Spinal cord (tissue), 10 donors: ENCODE results near the gene C6. TPM values are rescaled to one million over a fixed set of nuclear protein-coding genes. Genes with fewer than 3 reads are reported as not detected.

Source experiments
- DNase-seq, 6 donors: peaks; one replicate each; pipeline versions ENCODE4 v3.0.0 to v3.0.0-alpha.2; 2013 to 2015; ENCODE audit warnings: low spot score in 6 of 6, low read depth in 4 of 6
- H3K27ac ChIP-seq: one replicate; pipeline ENCODE4 v1.5.1; 2013; ENCODE audit warnings: low read depth, low read length, control low read depth
- H3K27me3 ChIP-seq: one replicate; pipeline ENCODE4 v1.6.1; 2013; ENCODE audit warnings: low read length; ENCODE audit not compliant: control insufficient read depth, insufficient read depth
- H3K36me3 ChIP-seq: one replicate; pipeline ENCODE4 v1.6.1; 2013; ENCODE audit warnings: low read length; ENCODE audit not compliant: control insufficient read depth, insufficient read depth
- H3K4me1 ChIP-seq: one replicate; pipeline ENCODE4 v1.6.1; 2013; ENCODE audit warnings: low read length; ENCODE audit not compliant: control insufficient read depth, insufficient read depth
- H3K4me3 ChIP-seq: one replicate; pipeline ENCODE4 v1.5.1; 2013; ENCODE audit warnings: low read depth, low read length, control low read depth
- H3K9me3 ChIP-seq: one replicate; pipeline ENCODE4 v1.6.1; 2013; ENCODE audit warnings: low read length; ENCODE audit not compliant: control insufficient read depth, insufficient read depth
- WGBS: methylation state at CpG from one replicate; pipeline ENCODE4 v1.1.5; 2013; ENCODE audit warnings: missing lambda C conversion rate; ENCODE audit not compliant: insufficient coverage; 5-methylcytosine and 5-hydroxymethylcytosine counted together
- polyA plus RNA-seq, 2 donors: library from polyadenylated mRNA; unstranded; fragments of 120-200 nt; gene quantifications; one replicate each; pipeline ENCODE4 v1.2.1, GENCODE V29; 2013; ENCODE audit not compliant: insufficient read length in 2 of 2
- total RNA-seq, 2 donors: library from RNA; depleted of rRNA in 1 of 2; stranded (reverse); fragments of 120-200 nt in 1 of 2; fragments of >200 nt in 1 of 2; gene quantifications; one replicate each; pipeline versions ENCODE4 v1.2.3 to v1.2.4, GENCODE V29; 2013 to 2014
- donor health status: healthy.

Gene C6
- total and polyA plus RNA-seq, 4 donors, result 0.17 to 4.5 (median 0.80) TPM

GRCh38 chr5:41109186-41109585 lies 104.1 kb downstream of the C6 start:
- Histone ChIP-seq H3K27ac (no peak overlapping the region), H3K4me3 (no peak overlapping the region), H3K4me1 (no peaks in the 10 kb centered on the region), H3K27me3 (no peaks in the 10 kb centered on the region), H3K36me3 (no peaks in the 10 kb centered on the region), H3K9me3 (no peaks in the 10 kb centered on the region)
- no peak for DNase-seq

- H3K9me3 ChIP-seq, result no peaks in the 10 kb centered on the region
- no peaks in the 10 kb centered on the region for H3K27me3 ChIP-seq
- H3K4me3 ChIP-seq, result no peak overlapping the region
- no peak for DNase-seq
- no peaks in the 10 kb centered on the region for H3K4me1 ChIP-seq
- H3K27ac ChIP-seq, result no peak overlapping the region
- H3K36me3 ChIP-seq, result no peaks in the 10 kb centered on the region
Measured at GRCh38 chr5:41102341-41102740, 111.0 kb downstream of the C6 start.

GRCh38 chr5:41097642-41098041 lies 115.7 kb downstream of the C6 start:
- H3K9me3 ChIP-seq, result no peaks in the 10 kb centered on the region
- H3K36me3 ChIP-seq, result no peaks in the 10 kb centered on the region
- H3K27me3 ChIP-seq, result no peaks in the 10 kb centered on the region
- no peak for DNase-seq
- 17% methylated on average over 1 of the region's 2 CpGs for WGBS
- no peak overlapping the region for H3K4me3 ChIP-seq
- no peak overlapping the region for H3K27ac ChIP-seq
- no peaks in the 10 kb centered on the region for H3K4me1 ChIP-seq

- Histone ChIP-seq H3K27me3 (no peaks in the 10 kb centered on the region), H3K27ac (no peak overlapping the region), H3K9me3 (no peaks in the 10 kb centered on the region), H3K36me3 (no peaks in the 10 kb centered on the region), H3K4me3 (no peak overlapping the region), H3K4me1 (no peaks in the 10 kb centered on the region)
- 90% methylated on average over 3 of the region's 5 CpGs for WGBS
- no peak for DNase-seq
Measured at GRCh38 chr5:41095324-41096101, 117.8 kb downstream of the C6 start.

GRCh38 chr5:41094871-41095270 lies 118.5 kb downstream of the C6 start:
- H3K9me3 ChIP-seq, result no peaks in the 10 kb centered on the region
- no peak for DNase-seq
- H3K27ac ChIP-seq, result no peak overlapping the region
- H3K4me3 ChIP-seq, result no peak overlapping the region
- H3K27me3 ChIP-seq, result no peaks in the 10 kb centered on the region
- WGBS, result 100% methylated on average over 1 of the region's 2 CpGs
- H3K36me3 ChIP-seq, result no peaks in the 10 kb centered on the region
- H3K4me1 ChIP-seq, result no peaks in the 10 kb centered on the region

- Histone ChIP-seq H3K36me3 (no peaks in the 10 kb centered on the region), H3K9me3 (no peaks in the 10 kb centered on the region), H3K27me3 (no peaks in the 10 kb centered on the region), H3K4me1 (no peaks in the 10 kb centered on the region), H3K4me3 (no peak overlapping the region), H3K27ac (no peak overlapping the region)
- DNase-seq, result peak in 1 of 6 donors; percentile 16
- no CpG with 5 or more reads among the region's 1 CpG for WGBS
Measured at GRCh38 chr5:41093803-41094202, 119.5 kb downstream of the C6 start.

Other genes starting within 250 kb of the C6 start
- not detected for gene MROH2B, start 142.2 kb downstream of the C6 start, total RNA-seq
- gene MROH2B, start 142.2 kb downstream of the C6 start, polyA plus RNA-seq, result not detected